ENCODE results near the gene SLC26A5. TPM values are rescaled to one million over a fixed set of nuclear protein-coding genes. Genes with fewer than 3 reads are reported as not detected.
"Not testable (repeated sequence)": the region's sequence is repeated elsewhere in the genome, so short reads cannot be mapped to it uniquely, and the experiment has no call there.

The SLC26A5 gene
- total RNA-seq, 1 donor from 2014 or later: not detected

DNA sequence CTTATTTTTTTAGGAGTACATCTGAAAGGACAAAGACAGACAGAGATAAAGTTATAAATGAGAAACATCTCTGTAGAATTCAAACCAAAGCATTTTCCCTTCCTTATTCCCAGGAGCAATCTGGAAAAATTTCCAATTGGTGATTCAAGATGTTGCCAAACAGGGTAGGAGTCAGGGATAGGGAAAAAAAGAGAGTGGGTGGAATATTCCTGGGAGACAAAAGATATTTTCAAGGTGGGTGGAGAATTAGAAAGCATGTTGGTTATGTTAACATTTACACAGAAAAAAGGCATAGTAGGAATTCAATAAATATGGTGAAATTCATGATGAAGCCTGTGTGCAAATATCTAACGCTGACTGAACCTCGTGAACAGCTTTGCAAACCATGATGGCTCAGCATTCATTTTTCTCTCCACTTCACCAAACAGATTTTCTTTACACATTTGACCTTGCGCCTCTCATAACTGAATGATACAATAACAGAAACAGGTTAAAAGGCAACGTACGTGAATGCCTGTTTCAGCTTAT lies 25.1 kb downstream of the SLC26A5 start:
- no peaks in the 10 kb centered on the region for H3K27me3 ChIP-seq
- no peaks in the 10 kb centered on the region for H3K9me3 ChIP-seq
- no peak overlapping the region for H3K4me3 ChIP-seq
- DNase-seq (ENCODE audit: low spot score in 2 of 2): no peak
- TF ChIP-seq CTCF (IDR thresholded peaks at IDR 0.05): no peak
- H3K36me3 ChIP-seq: no peaks in the 10 kb centered on the region
- no peak overlapping the region for H3K27ac ChIP-seq
- no peaks in the 10 kb centered on the region for H3K4me1 ChIP-seq
- intact Hi-C loops (cut with DNase I): no loop called here

- H3K27me3 ChIP-seq: no peaks in the 10 kb centered on the region
- no peaks in the 10 kb centered on the region for H3K36me3 ChIP-seq
- no peaks in the 10 kb centered on the region for H3K9me3 ChIP-seq
- intact Hi-C loops (cut with DNase I): no loop called here
- no peak overlapping the region for H3K4me3 ChIP-seq
- TF ChIP-seq CTCF (IDR thresholded peaks at IDR 0.05): no peak
- H3K27ac ChIP-seq: no peak overlapping the region
- H3K4me1 ChIP-seq: no peaks in the 10 kb centered on the region
- no peak for DNase-seq (ENCODE audit: low spot score in 2 of 2)
Observed at GRCh38 chr7:103418241-103418640, 27.8 kb downstream of the SLC26A5 start.

DNA sequence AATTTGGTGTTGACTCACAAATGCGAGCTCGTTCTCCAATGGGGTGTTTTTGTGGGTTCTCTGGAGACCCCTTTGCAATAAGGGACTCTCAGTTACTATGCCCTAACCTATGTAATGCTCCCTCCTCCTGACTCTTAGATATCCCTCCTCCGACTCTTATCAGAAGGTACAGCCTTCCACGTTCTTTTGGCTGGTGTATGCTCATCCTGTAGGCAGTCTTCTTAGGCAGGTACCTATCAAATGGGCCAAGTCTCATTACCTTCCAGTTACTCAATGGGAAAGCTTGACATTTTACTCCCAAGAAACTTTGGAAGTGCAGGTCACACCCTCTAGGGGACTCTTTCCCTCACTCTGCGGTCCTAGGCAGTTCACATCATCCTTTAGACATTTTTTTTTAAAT lies 32.6 kb downstream of the SLC26A5 start:
- Histone ChIP-seq H3K4me1 (no peaks in the 10 kb centered on the region), H3K27me3 (no peaks in the 10 kb centered on the region), H3K36me3 (no peaks in the 10 kb centered on the region), H3K9me3 (no peaks in the 10 kb centered on the region), H3K4me3 (no peak overlapping the region), H3K27ac (no peak overlapping the region)
- TF ChIP-seq CTCF (IDR thresholded peaks at IDR 0.05): no peak
- intact Hi-C loops (cut with DNase I): no loop called here
- DNase-seq (ENCODE audit: low spot score in 2 of 2): no peak

DNA sequence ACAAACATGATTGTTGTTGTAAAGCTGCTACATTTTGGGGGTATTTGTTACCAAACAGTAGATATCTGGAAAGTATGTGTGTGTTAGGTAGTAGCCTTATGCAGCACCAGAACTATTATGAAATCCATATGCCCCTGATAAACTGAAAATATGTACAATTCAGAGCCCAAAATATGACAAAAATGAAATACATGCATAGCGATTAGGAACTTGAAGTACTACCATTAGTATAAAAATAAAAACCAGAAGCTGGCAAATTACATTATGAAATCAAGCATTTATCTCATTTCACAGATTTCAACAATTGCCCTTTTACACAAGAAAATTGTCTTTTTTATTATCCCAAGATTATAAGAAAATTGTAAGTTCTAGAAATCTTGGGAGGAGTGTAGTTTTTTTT lies 33.9 kb downstream of the SLC26A5 start:
- intact Hi-C loops (cut with DNase I): no loop called here

GRCh38 chr7:103405789-103406613 lies 40.0 kb downstream of the SLC26A5 start:
- H3K4me1 ChIP-seq; H3K4me3 ChIP-seq; intact Hi-C loops (cut with DNase I); H3K36me3 ChIP-seq; H3K27ac ChIP-seq; H3K27me3 ChIP-seq; DNase-seq (ENCODE audit: low spot score in 2 of 2); H3K9me3 ChIP-seq: not testable (repeated sequence)

More for the DNA sequence above, 33.9 kb downstream of the SLC26A5 start:
- Histone ChIP-seq H3K27me3 (no peaks in the 10 kb centered on the region), H3K4me1 (no peaks in the 10 kb centered on the region), H3K4me3 (no peak overlapping the region), H3K9me3 (no peaks in the 10 kb centered on the region), H3K36me3 (no peaks in the 10 kb centered on the region), H3K27ac (no peak overlapping the region)
- DNase-seq (ENCODE audit: low spot score in 2 of 2): no peak
- no peak for TF ChIP-seq CTCF (IDR thresholded peaks at IDR 0.05)

- DNase-seq (ENCODE audit: low spot score in 2 of 2); H3K4me1 ChIP-seq; H3K4me3 ChIP-seq: not testable (repeated sequence)
Observed at GRCh38 chr7:103399687-103400086, 46.3 kb downstream of the SLC26A5 start.

More at GRCh38 chr7:103399687-103400086, 46.3 kb downstream of the SLC26A5 start:
- H3K36me3 ChIP-seq; H3K27ac ChIP-seq; H3K9me3 ChIP-seq; intact Hi-C loops (cut with DNase I); H3K27me3 ChIP-seq: not testable (repeated sequence)

Measured in ascending aorta (tissue), 2 donors.